ENCODE data around the gene TSPAN6. TPM values are rescaled to one million over a fixed set of nuclear protein-coding genes. Genes with fewer than 3 reads are reported as not detected.

Gene TSPAN6
- total and polyA plus RNA-seq, 9 of the 15 experiments (the other 6 are each of a cell fraction or from before 2014, with no cell fraction given): 0.04 to 0.68 (median 0.11) TPM; not detected in 6

- TF ChIP-seq STAT5A (IDR thresholded peaks at IDR 0.05; ENCODE audit: borderline replicate concordance, low read length) (no peak), ZNF785 (CRISPR knock-in tag; IDR thresholded peaks at IDR 0.05) (no peak), PRMT5 (CRISPR knock-in tag; IDR thresholded peaks at IDR 0.05) (no peak), ZNF197 (CRISPR knock-in tag; IDR thresholded peaks at IDR 0.05; ENCODE audit: low read depth) (no peak)
- TF ChIP-seq, protein P1, sequence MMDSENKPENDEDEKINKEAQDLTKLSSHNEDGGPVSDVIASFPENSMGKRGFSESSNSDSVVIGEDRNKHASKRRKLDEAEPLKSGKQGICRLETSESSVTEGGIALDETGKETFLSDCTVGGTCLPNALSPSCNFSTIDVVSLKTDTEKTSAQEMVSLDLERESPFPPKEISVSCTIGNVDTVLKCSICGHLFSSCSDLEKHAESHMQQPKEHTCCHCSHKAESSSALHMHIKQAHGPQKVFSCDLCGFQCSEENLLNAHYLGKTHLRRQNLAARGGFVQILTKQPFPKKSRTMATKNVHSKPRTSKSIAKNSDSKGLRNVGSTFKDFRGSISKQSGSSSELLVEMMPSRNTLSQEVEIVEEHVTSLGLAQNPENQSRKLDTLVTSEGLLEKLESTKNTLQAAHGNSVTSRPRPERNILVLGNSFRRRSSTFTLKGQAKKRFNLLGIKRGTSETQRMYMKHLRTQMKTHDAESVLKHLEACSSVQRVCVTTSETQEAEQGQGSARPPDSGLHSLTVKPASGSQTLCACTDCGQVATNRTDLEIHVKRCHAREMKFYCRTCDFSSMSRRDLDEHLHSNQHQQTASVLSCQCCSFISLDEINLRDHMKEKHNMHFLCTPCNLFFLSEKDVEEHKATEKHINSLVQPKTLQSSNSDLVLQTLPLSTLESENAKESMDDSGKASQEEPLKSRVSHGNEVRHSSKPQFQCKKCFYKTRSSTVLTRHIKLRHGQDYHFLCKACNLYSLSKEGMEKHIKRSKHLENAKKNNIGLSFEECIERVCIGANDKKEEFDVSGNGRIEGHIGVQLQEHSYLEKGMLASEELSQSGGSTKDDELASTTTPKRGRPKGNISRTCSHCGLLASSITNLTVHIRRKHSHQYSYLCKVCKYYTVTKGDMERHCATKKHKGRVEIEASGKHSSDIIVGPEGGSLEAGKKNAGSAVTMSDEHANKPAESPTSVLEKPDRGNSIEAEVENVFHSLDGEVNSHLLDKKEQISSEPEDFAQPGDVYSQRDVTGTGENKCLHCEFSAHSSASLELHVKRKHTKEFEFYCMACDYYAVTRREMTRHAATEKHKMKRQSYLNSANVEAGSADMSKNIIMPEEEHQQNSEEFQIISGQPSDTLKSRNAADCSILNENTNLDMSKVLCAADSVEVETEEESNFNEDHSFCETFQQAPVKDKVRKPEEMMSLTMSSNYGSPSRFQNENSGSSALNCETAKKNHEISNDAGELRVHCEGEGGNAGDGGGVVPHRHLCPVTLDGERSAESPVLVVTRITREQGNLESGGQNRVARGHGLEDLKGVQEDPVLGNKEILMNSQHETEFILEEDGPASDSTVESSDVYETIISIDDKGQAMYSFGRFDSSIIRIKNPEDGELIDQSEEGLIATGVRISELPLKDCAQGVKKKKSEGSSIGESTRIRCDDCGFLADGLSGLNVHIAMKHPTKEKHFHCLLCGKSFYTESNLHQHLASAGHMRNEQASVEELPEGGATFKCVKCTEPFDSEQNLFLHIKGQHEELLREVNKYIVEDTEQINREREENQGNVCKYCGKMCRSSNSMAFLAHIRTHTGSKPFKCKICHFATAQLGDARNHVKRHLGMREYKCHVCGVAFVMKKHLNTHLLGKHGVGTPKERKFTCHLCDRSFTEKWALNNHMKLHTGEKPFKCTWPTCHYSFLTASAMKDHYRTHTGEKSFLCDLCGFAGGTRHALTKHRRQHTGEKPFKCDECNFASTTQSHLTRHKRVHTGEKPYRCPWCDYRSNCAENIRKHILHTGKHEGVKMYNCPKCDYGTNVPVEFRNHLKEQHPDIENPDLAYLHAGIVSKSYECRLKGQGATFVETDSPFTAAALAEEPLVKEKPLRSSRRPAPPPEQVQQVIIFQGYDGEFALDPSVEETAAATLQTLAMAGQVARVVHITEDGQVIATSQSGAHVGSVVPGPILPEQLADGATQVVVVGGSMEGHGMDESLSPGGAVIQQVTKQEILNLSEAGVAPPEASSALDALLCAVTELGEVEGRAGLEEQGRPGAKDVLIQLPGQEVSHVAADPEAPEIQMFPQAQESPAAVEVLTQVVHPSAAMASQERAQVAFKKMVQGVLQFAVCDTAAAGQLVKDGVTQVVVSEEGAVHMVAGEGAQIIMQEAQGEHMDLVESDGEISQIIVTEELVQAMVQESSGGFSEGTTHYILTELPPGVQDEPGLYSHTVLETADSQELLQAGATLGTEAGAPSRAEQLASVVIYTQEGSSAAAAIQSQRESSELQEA (IDR thresholded peaks at IDR 0.05; ENCODE audit: low read depth): no peak
- TF ChIP-seq, protein P2, sequence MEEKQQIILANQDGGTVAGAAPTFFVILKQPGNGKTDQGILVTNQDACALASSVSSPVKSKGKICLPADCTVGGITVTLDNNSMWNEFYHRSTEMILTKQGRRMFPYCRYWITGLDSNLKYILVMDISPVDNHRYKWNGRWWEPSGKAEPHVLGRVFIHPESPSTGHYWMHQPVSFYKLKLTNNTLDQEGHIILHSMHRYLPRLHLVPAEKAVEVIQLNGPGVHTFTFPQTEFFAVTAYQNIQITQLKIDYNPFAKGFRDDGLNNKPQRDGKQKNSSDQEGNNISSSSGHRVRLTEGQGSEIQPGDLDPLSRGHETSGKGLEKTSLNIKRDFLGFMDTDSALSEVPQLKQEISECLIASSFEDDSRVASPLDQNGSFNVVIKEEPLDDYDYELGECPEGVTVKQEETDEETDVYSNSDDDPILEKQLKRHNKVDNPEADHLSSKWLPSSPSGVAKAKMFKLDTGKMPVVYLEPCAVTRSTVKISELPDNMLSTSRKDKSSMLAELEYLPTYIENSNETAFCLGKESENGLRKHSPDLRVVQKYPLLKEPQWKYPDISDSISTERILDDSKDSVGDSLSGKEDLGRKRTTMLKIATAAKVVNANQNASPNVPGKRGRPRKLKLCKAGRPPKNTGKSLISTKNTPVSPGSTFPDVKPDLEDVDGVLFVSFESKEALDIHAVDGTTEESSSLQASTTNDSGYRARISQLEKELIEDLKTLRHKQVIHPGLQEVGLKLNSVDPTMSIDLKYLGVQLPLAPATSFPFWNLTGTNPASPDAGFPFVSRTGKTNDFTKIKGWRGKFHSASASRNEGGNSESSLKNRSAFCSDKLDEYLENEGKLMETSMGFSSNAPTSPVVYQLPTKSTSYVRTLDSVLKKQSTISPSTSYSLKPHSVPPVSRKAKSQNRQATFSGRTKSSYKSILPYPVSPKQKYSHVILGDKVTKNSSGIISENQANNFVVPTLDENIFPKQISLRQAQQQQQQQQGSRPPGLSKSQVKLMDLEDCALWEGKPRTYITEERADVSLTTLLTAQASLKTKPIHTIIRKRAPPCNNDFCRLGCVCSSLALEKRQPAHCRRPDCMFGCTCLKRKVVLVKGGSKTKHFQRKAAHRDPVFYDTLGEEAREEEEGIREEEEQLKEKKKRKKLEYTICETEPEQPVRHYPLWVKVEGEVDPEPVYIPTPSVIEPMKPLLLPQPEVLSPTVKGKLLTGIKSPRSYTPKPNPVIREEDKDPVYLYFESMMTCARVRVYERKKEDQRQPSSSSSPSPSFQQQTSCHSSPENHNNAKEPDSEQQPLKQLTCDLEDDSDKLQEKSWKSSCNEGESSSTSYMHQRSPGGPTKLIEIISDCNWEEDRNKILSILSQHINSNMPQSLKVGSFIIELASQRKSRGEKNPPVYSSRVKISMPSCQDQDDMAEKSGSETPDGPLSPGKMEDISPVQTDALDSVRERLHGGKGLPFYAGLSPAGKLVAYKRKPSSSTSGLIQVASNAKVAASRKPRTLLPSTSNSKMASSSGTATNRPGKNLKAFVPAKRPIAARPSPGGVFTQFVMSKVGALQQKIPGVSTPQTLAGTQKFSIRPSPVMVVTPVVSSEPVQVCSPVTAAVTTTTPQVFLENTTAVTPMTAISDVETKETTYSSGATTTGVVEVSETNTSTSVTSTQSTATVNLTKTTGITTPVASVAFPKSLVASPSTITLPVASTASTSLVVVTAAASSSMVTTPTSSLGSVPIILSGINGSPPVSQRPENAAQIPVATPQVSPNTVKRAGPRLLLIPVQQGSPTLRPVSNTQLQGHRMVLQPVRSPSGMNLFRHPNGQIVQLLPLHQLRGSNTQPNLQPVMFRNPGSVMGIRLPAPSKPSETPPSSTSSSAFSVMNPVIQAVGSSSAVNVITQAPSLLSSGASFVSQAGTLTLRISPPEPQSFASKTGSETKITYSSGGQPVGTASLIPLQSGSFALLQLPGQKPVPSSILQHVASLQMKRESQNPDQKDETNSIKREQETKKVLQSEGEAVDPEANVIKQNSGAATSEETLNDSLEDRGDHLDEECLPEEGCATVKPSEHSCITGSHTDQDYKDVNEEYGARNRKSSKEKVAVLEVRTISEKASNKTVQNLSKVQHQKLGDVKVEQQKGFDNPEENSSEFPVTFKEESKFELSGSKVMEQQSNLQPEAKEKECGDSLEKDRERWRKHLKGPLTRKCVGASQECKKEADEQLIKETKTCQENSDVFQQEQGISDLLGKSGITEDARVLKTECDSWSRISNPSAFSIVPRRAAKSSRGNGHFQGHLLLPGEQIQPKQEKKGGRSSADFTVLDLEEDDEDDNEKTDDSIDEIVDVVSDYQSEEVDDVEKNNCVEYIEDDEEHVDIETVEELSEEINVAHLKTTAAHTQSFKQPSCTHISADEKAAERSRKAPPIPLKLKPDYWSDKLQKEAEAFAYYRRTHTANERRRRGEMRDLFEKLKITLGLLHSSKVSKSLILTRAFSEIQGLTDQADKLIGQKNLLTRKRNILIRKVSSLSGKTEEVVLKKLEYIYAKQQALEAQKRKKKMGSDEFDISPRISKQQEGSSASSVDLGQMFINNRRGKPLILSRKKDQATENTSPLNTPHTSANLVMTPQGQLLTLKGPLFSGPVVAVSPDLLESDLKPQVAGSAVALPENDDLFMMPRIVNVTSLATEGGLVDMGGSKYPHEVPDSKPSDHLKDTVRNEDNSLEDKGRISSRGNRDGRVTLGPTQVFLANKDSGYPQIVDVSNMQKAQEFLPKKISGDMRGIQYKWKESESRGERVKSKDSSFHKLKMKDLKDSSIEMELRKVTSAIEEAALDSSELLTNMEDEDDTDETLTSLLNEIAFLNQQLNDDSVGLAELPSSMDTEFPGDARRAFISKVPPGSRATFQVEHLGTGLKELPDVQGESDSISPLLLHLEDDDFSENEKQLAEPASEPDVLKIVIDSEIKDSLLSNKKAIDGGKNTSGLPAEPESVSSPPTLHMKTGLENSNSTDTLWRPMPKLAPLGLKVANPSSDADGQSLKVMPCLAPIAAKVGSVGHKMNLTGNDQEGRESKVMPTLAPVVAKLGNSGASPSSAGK (IDR thresholded peaks at IDR 0.05): no peak
Observed at GRCh38 chrX:100593581-100593980, 43.0 kb downstream of the TSPAN6 start (continued).
